Lung (tissue), 12 donors: Measurements from ENCODE around the gene BTG2. TPM values are rescaled to one million over a fixed set of nuclear protein-coding genes. Genes with fewer than 3 reads are reported as not detected.

Source experiments
- ATAC-seq: fragments of 200-7000 bp; cut with Tn5 transposase; one replicate; pipeline ENCODE4 v1.9.1; 2020; ENCODE audit warnings: moderate number of reproducible peaks; ENCODE audit not compliant: insufficient read depth, low FRiP score
- DNase-seq, 3 donors: peaks; one replicate each; pipeline ENCODE4 v3.0.0-alpha.2; 2013 to 2017
- H3K27ac ChIP-seq, 2 donors: one replicate each; pipeline ENCODE4 v1.5.1; 2013; ENCODE audit warnings: mild to moderate bottlenecking in 2 of 2, moderate library complexity in 2 of 2, control low read depth in 1 of 2, inconsistent platforms in 1 of 2, low read depth in 1 of 2, low read length in 1 of 2
- H3K27me3 ChIP-seq, 3 donors: one replicate each; pipeline ENCODE4 v1.5.1; 2013; ENCODE audit warnings: low read length in 2 of 3; ENCODE audit not compliant: control insufficient read depth in 3 of 3, insufficient read depth in 3 of 3
- H3K36me3 ChIP-seq, 4 donors: one replicate each; pipeline ENCODE4 v1.5.1; 2013; ENCODE audit warnings: low read length in 4 of 4, mild to moderate bottlenecking in 1 of 4, moderate library complexity in 1 of 4; ENCODE audit not compliant: control insufficient read depth in 4 of 4, insufficient read depth in 4 of 4
- H3K4me1 ChIP-seq, 5 donors: one replicate each; pipeline ENCODE4 v1.5.1; 2013; ENCODE audit warnings: low read length in 5 of 5, mild to moderate bottlenecking in 2 of 5, moderate library complexity in 1 of 5; ENCODE audit not compliant: control insufficient read depth in 5 of 5, insufficient read depth in 5 of 5
- H3K4me3 ChIP-seq: one replicate; pipeline ENCODE4 v1.5.1; 2013; ENCODE audit warnings: mild to moderate bottlenecking, control low read depth, moderate library complexity
- H3K9ac ChIP-seq, 2 donors: one replicate each; pipeline ENCODE4 v1.5.1; 2013; ENCODE audit warnings: low read length in 2 of 2, control low read depth in 1 of 2; ENCODE audit not compliant: insufficient read depth in 1 of 2
- H3K9me3 ChIP-seq, 4 donors: one replicate each; pipeline ENCODE4 v1.5.1; 2013; ENCODE audit warnings: low read length in 3 of 4, mild to moderate bottlenecking in 1 of 4, moderate library complexity in 1 of 4; ENCODE audit not compliant: control insufficient read depth in 4 of 4, insufficient read depth in 3 of 4
- WGBS, 2 donors: extraction: QIAGEN DNeasy Blood & Tissue Kit; methylation state at CpG; one replicate each; pipeline ENCODE4 v1.1.7; 2013; 5-methylcytosine and 5-hydroxymethylcytosine counted together
- polyA plus RNA-seq, 2 donors: library from polyadenylated mRNA; stranded (reverse); fragments of 200-250 nt; gene quantifications; one replicate each; pipeline ENCODE4 v1.2.1, GENCODE V29; 2013
- total RNA-seq, 2 donors: library from RNA; depleted of rRNA in 1 of 2; stranded (reverse); fragments of >200 nt in 1 of 2; gene quantifications; one replicate each; pipeline ENCODE4 v1.2.1, GENCODE V29; 2014 to 2021
- TF ChIP-seq, protein P1 (sequence below): IDR thresholded peaks from 2 replicates; pipeline ENCODE4 v1.5.1; 2012; ENCODE audit warnings: mild to moderate bottlenecking; ENCODE audit errors: control extremely low read depth, extremely low read depth
- donor health status: control.
- donor health status: control.
- donor health status: Bipolar disorder and iron deficiency.
- donor health status: healthy.
- donor health status: DM: yes; HTN: yes; CAD: no.

BTG2 gene
- total and polyA plus RNA-seq, 4 donors: 29.1 to 118 (median 73.5) TPM

DNA sequence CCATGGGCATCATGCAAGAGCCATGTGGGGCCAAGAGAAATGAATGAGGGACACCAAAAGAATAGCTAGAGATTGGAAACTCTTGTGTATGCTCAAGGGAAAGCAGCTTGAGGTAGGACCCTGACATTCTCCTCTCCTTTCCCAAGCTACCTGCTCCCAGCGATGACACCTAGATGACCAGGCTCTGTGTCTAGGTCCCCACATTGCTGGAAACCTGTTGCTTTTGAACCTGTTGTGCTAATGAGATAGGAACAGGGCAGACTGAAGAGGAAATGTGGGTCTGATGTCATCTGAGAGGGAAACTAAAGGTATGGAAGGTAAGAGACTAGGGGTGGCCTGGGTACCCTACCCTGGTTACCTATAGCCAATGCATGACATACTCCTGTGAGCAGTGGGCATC, 43.8 kb downstream of the BTG2 start:
- no peaks in the 10 kb centered on the region for H3K27me3 ChIP-seq
- no peak overlapping the region for H3K9ac ChIP-seq
- DNase-seq (no peak), ATAC-seq (no peak)
- TF ChIP-seq, protein P1, sequence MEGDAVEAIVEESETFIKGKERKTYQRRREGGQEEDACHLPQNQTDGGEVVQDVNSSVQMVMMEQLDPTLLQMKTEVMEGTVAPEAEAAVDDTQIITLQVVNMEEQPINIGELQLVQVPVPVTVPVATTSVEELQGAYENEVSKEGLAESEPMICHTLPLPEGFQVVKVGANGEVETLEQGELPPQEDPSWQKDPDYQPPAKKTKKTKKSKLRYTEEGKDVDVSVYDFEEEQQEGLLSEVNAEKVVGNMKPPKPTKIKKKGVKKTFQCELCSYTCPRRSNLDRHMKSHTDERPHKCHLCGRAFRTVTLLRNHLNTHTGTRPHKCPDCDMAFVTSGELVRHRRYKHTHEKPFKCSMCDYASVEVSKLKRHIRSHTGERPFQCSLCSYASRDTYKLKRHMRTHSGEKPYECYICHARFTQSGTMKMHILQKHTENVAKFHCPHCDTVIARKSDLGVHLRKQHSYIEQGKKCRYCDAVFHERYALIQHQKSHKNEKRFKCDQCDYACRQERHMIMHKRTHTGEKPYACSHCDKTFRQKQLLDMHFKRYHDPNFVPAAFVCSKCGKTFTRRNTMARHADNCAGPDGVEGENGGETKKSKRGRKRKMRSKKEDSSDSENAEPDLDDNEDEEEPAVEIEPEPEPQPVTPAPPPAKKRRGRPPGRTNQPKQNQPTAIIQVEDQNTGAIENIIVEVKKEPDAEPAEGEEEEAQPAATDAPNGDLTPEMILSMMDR: no peak
- H3K27ac ChIP-seq: no peak overlapping the region
- WGBS, 2 donors: 100% methylated on average over 1 of the region's 1 CpG
- H3K9me3 ChIP-seq: no peaks in the 10 kb centered on the region
- peaks cover 0 to 38% (median 12%) of the 10 kb centered on the region in 5 donors for H3K4me1 ChIP-seq
- peaks cover 0 to 12% (median 5%) of the 10 kb centered on the region in 4 donors for H3K36me3 ChIP-seq
- no peak overlapping the region for H3K4me3 ChIP-seq

GRCh38 chr1:203349773-203350524, 44.6 kb downstream of the BTG2 start:
- Histone ChIP-seq H3K36me3 (peaks cover 0 to 12% (median 5%) of the 10 kb centered on the region in 4 donors), H3K4me1 (peaks cover 0 to 46% (median 12%) of the 10 kb centered on the region in 5 donors), H3K4me3 (no peak overlapping the region), H3K9me3 (no peaks in the 10 kb centered on the region), H3K27ac (no peak overlapping the region), H3K27me3 (no peaks in the 10 kb centered on the region), H3K9ac (peak overlapping the region in 1 of 2 donors; percentile 90)
- TF ChIP-seq, protein P1: no peak
- ATAC-seq (no peak), DNase-seq (peak in 1 of 3 donors; percentile 53)
- WGBS, 2 donors: 80 to 92% methylated on average over 4 of the region's 4 CpGs

DNA sequence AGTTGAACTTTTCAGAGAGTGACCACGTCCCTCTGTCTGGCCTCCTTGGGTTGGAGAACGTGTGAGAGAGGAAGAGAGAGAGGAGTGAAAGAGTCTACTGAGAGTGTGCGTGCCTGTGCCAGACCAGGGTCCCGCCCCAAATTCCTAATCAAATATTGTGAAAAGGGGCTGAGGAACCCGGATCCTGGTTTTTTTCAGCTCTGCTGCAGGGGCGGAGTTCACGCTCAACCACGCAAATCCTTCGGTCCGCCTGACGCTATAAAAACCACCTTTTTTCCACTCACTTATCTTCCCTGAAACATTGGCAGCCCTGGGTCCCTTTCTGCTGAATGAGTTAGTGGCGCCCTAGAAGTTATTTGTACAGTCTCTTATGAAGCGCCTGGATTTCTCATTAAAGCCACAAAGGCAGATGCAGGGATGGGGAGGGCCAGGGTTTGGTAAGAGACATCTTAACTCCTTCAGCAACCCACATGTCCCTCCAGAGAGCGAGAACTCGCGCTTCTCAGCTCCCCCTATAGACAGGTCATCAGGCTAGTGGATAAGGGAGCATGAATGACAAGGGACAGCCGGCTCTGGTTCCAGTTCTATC, 45.8 kb downstream of the BTG2 start, which contains the start of gene FMOD:
Gene FMOD, minus strand, starts transcription at position 86 of the 589 bp plus-strand sequence. CDS start 2,852 bp downstream, outside the sequence.
- Histone ChIP-seq H3K27me3 (no peaks in the 10 kb centered on the region), H3K27ac (peak within 1 kb of the TSS in 1 of 2 donors; percentile 43), H3K4me1 (peaks cover 0 to 46% (median 12%) of the 10 kb centered on the region in 5 donors), H3K4me3 (no peak within 1 kb of the TSS), H3K9me3 (no peaks in the 10 kb centered on the region), H3K9ac (peak within 1 kb of the TSS in 1 of 2 donors; percentile 90), H3K36me3 (peaks cover 0 to 10% (median 5%) of the 10 kb centered on the region in 4 donors)
- ATAC-seq (no peak), DNase-seq (peak; percentile 86 to 93 (median 91))
- TF ChIP-seq, protein P1: no peak
- WGBS, 2 donors: 14 to 33% methylated on average over 17 of the region's 17 CpGs
